22Rv1 (cell line): ENCODE results near the gene CLTA.
"Not testable (repeated sequence)": the region's sequence is repeated elsewhere in the genome, so short reads cannot be mapped to it uniquely, and the experiment has no call there.

ENCODE experiments used
- H3K27ac ChIP-seq: fragments of 450-650 bp; 2 replicates; pipeline ENCODE4 v1.5.1; 2017
- CTCF ChIP-seq: fragments of 450-650 bp; IDR thresholded peaks from 2 replicates; pipeline ENCODE4 v1.5.1; 2017; ENCODE audit warnings: mild to moderate bottlenecking
- ZFX ChIP-seq: fragments of 450-650 bp; IDR thresholded peaks from 2 replicates; pipeline ENCODE4 v1.6.1; 2017; ENCODE audit warnings: antibody characterized with exemption, borderline replicate concordance

CLTA gene

GRCh38 chr9:36158917-36159316, 31.8 kb upstream of the CLTA start:
- H3K27ac ChIP-seq = no peak overlapping the region
- TF ChIP-seq CTCF (no peak), ZFX (no peak)

GRCh38 chr9:36159509-36159908, 31.2 kb upstream of the CLTA start:
- H3K27ac ChIP-seq = not testable (repeated sequence)

- H3K27ac ChIP-seq = not testable (repeated sequence)
Measured at GRCh38 chr9:36160126-36160525, 30.6 kb upstream of the CLTA start.

GRCh38 chr9:36161187-36161586, 29.5 kb upstream of the CLTA start:
- TF ChIP-seq ZFX (no peak), CTCF (no peak)
- H3K27ac ChIP-seq = no peak overlapping the region

- TF ChIP-seq CTCF (no peak), ZFX (no peak)
- no peak overlapping the region for H3K27ac ChIP-seq
Measured at GRCh38 chr9:36162211-36162738, 28.4 kb upstream of the CLTA start.

- H3K27ac ChIP-seq = no peak overlapping the region
Measured at GRCh38 chr9:36163049-36163785, 27.5 kb upstream of the CLTA start.

GRCh38 chr9:36163786-36164170, 26.9 kb upstream of the CLTA start:
- no peak overlapping the region for H3K27ac ChIP-seq
- TF ChIP-seq CTCF (no peak), ZFX (no peak)

More at GRCh38 chr9:36163049-36163785, 27.5 kb upstream of the CLTA start:
- TF ChIP-seq ZFX = no peak
- TF ChIP-seq CTCF = no peak

GRCh38 chr9:36164372-36164771, 26.3 kb upstream of the CLTA start:
- TF ChIP-seq CTCF (no peak), ZFX (no peak)
- no peak overlapping the region for H3K27ac ChIP-seq
